Retina (tissue), 1 donor: ENCODE data around the gene TRH.

Experiments used
- DNase-seq: peaks from one replicate; pipeline ENCODE4 v3.0.0-alpha.2; 2016

Gene TRH

GRCh38 chr3:129974564-129974832 is at the start of gene TRH:
Gene TRH (plus strand): TSS chr3:129974720. CDS start chr3:129975817, 1,097 bp downstream.
- peak; percentile 86 for DNase-seq

GRCh38 chr3:129927072-129927471 is 47.4 kb upstream of the TRH start:
- no peak for DNase-seq

GRCh38 chr3:129929383-129929782 is 45.1 kb upstream of the TRH start:
- no peak for DNase-seq

- DNase-seq, result no peak
Observed at GRCh38 chr3:129933471-129933870, 41.0 kb upstream of the TRH start.

GRCh38 chr3:129934234-129935123 is 40.0 kb upstream of the TRH start:
- DNase-seq, result peak; percentile 73

GRCh38 chr3:129936757-129937156 is 37.8 kb upstream of the TRH start:
- peak; percentile 73 for DNase-seq

GRCh38 chr3:129937717-129938116 is 36.8 kb upstream of the TRH start:
- no peak for DNase-seq

- no peak for DNase-seq
Observed at GRCh38 chr3:129938140-129938930, 36.2 kb upstream of the TRH start.

- DNase-seq, result no peak
Observed at GRCh38 chr3:129940086-129940485, 34.4 kb upstream of the TRH start.

GRCh38 chr3:129942296-129942695 is 32.2 kb upstream of the TRH start:
- DNase-seq, result peak; percentile 92

GRCh38 chr3:129943020-129943419 is 31.5 kb upstream of the TRH start:
- DNase-seq, result no peak

- DNase-seq, result no peak
Observed at GRCh38 chr3:129944709-129945108, 29.8 kb upstream of the TRH start.

- DNase-seq, result no peak
Observed at GRCh38 chr3:129947538-129948240, 26.8 kb upstream of the TRH start.

- no peak for DNase-seq
Observed at GRCh38 chr3:129950318-129951046, 24.0 kb upstream of the TRH start.

GRCh38 chr3:129952556-129953355 is 21.8 kb upstream of the TRH start:
- DNase-seq, result peak; percentile 71

GRCh38 chr3:129953621-129954020 is 20.9 kb upstream of the TRH start:
- DNase-seq, result no peak

- no peak for DNase-seq
Observed at GRCh38 chr3:129954514-129954913, 20.0 kb upstream of the TRH start.

GRCh38 chr3:129956936-129957335 is 17.6 kb upstream of the TRH start:
- no peak for DNase-seq

- DNase-seq, result no peak
Observed at GRCh38 chr3:129958755-129959154, 15.8 kb upstream of the TRH start.

GRCh38 chr3:129961141-129961541 is 13.4 kb upstream of the TRH start:
- DNase-seq, result no peak

- DNase-seq, result no peak
Observed at GRCh38 chr3:129962600-129962999, 11.9 kb upstream of the TRH start.

- DNase-seq, result peak; percentile 36
Observed at GRCh38 chr3:129965937-129966336, 8.6 kb upstream of the TRH start.
